ENCODE data around the gene COL8A1.

- TF ChIP-seq CTCF (conservative IDR thresholded peaks at IDR 0.05 in 1 of 2, IDR thresholded peaks at IDR 0.05 in 1 of 2; ENCODE audit: extremely low read depth in 1 of 2, insufficient read depth in 1 of 2, low read depth in 1 of 2, low read length in 2 of 2) (no peak), EZH2 (IDR thresholded peaks at IDR 0.05; ENCODE audit: borderline replicate concordance, low read length) (no peak)
Observed at GRCh38 chr3:99658274-99658673, 19.9 kb downstream of the COL8A1 start.
